BLaER1 treated with 17β-estradiol and CSF1 and Interleukin-3, amounts not matched to agents 10 nM and 100 nM (cell line): ENCODE results near the gene NME7.
"Not testable (repeated sequence)": the region's sequence is repeated elsewhere in the genome, so short reads cannot be mapped to it uniquely, and the experiment has no call there.

ENCODE experiments used
- H3K27ac ChIP-seq, 11 experiments: shearing (Covaris generic); formaldehyde crosslinking; 2 replicates each; pipeline ENCODE4 v1.8.1; 2022
- H3K27me3 ChIP-seq, 11 experiments: shearing (Covaris generic); formaldehyde crosslinking; 2 replicates each; pipeline ENCODE4 v1.8.1; 2022
- H3K36me3 ChIP-seq, 11 experiments: shearing (Covaris generic); formaldehyde crosslinking; 2 replicates each; pipeline ENCODE4 v1.8.1; 2022
- H3K4me1 ChIP-seq, 10 experiments: shearing (Covaris generic); formaldehyde crosslinking; 2 replicates each; pipeline ENCODE4 v1.8.1; 2022
- H3K4me2 ChIP-seq, 11 experiments: shearing (Covaris generic); formaldehyde crosslinking; 2 replicates each; pipeline ENCODE4 v1.8.1; 2022
- H3K4me3 ChIP-seq, 10 experiments: shearing (Covaris generic); formaldehyde crosslinking; 2 replicates each; pipeline ENCODE4 v1.8.1; 2022
- H3K9ac ChIP-seq, 11 experiments: shearing (Covaris generic); formaldehyde crosslinking; 2 replicates each; pipeline ENCODE4 v1.8.1; 2022
- H3K9me3 ChIP-seq, 11 experiments: shearing (Covaris generic); formaldehyde crosslinking; replicated peaks in 1 of 11; 2 replicates each; pipeline ENCODE4 v1.8.1; 2022
- H4K20me1 ChIP-seq, 11 experiments: shearing (Covaris generic); formaldehyde crosslinking; 2 replicates each; pipeline ENCODE4 v1.8.1; 2022
- Cebpa-rat ChIP-seq, 11 experiments: shearing (Covaris generic); IDR thresholded peaks; 2 replicates each; pipeline ENCODE4 v1.8.1; 2022

The NME7 gene

GRCh38 chr1:169298441-169298840, 69.2 kb downstream of the NME7 start:
- Histone ChIP-seq H3K4me2 (no peak overlapping the region), H3K4me1 (peaks cover 4 to 14% (median 10%) of the 10 kb centered on the region in 10 experiments; a peak in 14 of 20 replicates), H3K4me3 (no peak overlapping the region), H3K36me3 (peaks cover 0 to 30% (median 13%) of the 10 kb centered on the region in 11 experiments; a peak in 10 of 22 replicates), H3K27ac (no peak overlapping the region), H3K9ac (no peak overlapping the region), H3K27me3 (no peaks in the 10 kb centered on the region), H3K9me3 (no peaks in the 10 kb centered on the region), H4K20me1 (no peaks in the 10 kb centered on the region)
- no peak for TF ChIP-seq Cebpa-rat (IDR thresholded peaks at IDR 0.05)

GRCh38 chr1:169295846-169296245, 71.8 kb downstream of the NME7 start:
- H3K27ac ChIP-seq: no peak overlapping the region
- H3K36me3 ChIP-seq: peaks cover 0 to 20% (median 6%) of the 10 kb centered on the region in 11 experiments; a peak in 7 of 22 replicates
- no peak overlapping the region for H3K4me3 ChIP-seq
- H3K27me3 ChIP-seq: no peaks in the 10 kb centered on the region
- no peaks in the 10 kb centered on the region for H3K9me3 ChIP-seq
- peaks cover 4 to 14% (median 10%) of the 10 kb centered on the region in 10 experiments; a peak in 14 of 20 replicates for H3K4me1 ChIP-seq
- TF ChIP-seq Cebpa-rat (IDR thresholded peaks at IDR 0.05): no peak
- H4K20me1 ChIP-seq: no peaks in the 10 kb centered on the region
- peak overlapping the region in 6 of 11 experiments; percentile 2 to 42 (median 21); a peak in 5 of 22 replicates for H3K4me2 ChIP-seq
- H3K9ac ChIP-seq: no peak overlapping the region

- Histone ChIP-seq H3K36me3 (peaks cover 0 to 20% (median 6%) of the 10 kb centered on the region in 11 experiments; a peak in 7 of 22 replicates), H3K27me3 (no peaks in the 10 kb centered on the region), H3K4me2 (peak overlapping the region in 6 of 11 experiments; percentile 2 to 42 (median 21); a peak in 5 of 22 replicates), H3K27ac (no peak overlapping the region), H3K4me3 (no peak overlapping the region), H3K9me3 (no peaks in the 10 kb centered on the region), H4K20me1 (no peaks in the 10 kb centered on the region), H3K9ac (no peak overlapping the region), H3K4me1 (peaks cover 4 to 14% (median 10%) of the 10 kb centered on the region in 10 experiments; a peak in 14 of 20 replicates)
- no peak for TF ChIP-seq Cebpa-rat (IDR thresholded peaks at IDR 0.05)
Measured at GRCh38 chr1:169295425-169295824, 72.2 kb downstream of the NME7 start.

GRCh38 chr1:169289016-169289415, 78.6 kb downstream of the NME7 start:
- Histone ChIP-seq H3K27ac (no peak overlapping the region), H3K4me1 (no peaks in the 10 kb centered on the region), H3K9ac (no peak overlapping the region)

GRCh38 chr1:169288011-169288414, 79.6 kb downstream of the NME7 start:
- Histone ChIP-seq H3K4me1 (no peaks in the 10 kb centered on the region), H3K9ac (no peak overlapping the region), H3K27ac (no peak overlapping the region), H3K36me3 (peaks cover 0 to 20% (median 4%) of the 10 kb centered on the region in 11 experiments; a peak in 9 of 22 replicates), H3K27me3 (no peaks in the 10 kb centered on the region), H3K4me2 (no peak overlapping the region), H3K4me3 (no peak overlapping the region), H4K20me1 (no peaks in the 10 kb centered on the region), H3K9me3 (peaks cover 4 to 19% (median 13%) of the 10 kb centered on the region in 11 experiments; a peak in 18 of 22 replicates)
- no peak for TF ChIP-seq Cebpa-rat (IDR thresholded peaks at IDR 0.05)

More at GRCh38 chr1:169289016-169289415, 78.6 kb downstream of the NME7 start:
- Histone ChIP-seq H3K4me3 (no peak overlapping the region), H3K9me3 (peaks cover 0 to 11% (median 5%) of the 10 kb centered on the region in 11 experiments; a peak in 8 of 22 replicates), H4K20me1 (no peaks in the 10 kb centered on the region), H3K27me3 (no peaks in the 10 kb centered on the region), H3K36me3 (peaks cover 0 to 16% (median 4%) of the 10 kb centered on the region in 11 experiments; a peak in 8 of 22 replicates), H3K4me2 (no peak overlapping the region)
- no peak for TF ChIP-seq Cebpa-rat (IDR thresholded peaks at IDR 0.05)

- H3K27me3 ChIP-seq: no peaks in the 10 kb centered on the region
- no peaks in the 10 kb centered on the region for H3K4me1 ChIP-seq
- no peak overlapping the region for H3K9ac ChIP-seq
- H3K4me2 ChIP-seq: no peak overlapping the region
- no peaks in the 10 kb centered on the region for H4K20me1 ChIP-seq
- no peak for TF ChIP-seq Cebpa-rat (IDR thresholded peaks at IDR 0.05)
- no peak overlapping the region for H3K27ac ChIP-seq
- peaks cover 11 to 27% (median 20%) of the 10 kb centered on the region in 11 experiments; a peak in 19 of 22 replicates for H3K9me3 ChIP-seq
- H3K36me3 ChIP-seq: peaks cover 0 to 20% (median 4%) of the 10 kb centered on the region in 11 experiments; a peak in 9 of 22 replicates
- no peak overlapping the region for H3K4me3 ChIP-seq
Measured at GRCh38 chr1:169287280-169287679, 80.3 kb downstream of the NME7 start.

GRCh38 chr1:169281562-169281961, 86.0 kb downstream of the NME7 start:
- Histone ChIP-seq H3K9me3 (peaks cover 41 to 57% (median 53%) of the 10 kb centered on the region in 11 experiments), H3K36me3 (peaks cover 0 to 20% (median 4%) of the 10 kb centered on the region in 11 experiments; a peak in 9 of 22 replicates)
- H3K4me3 ChIP-seq, H4K20me1 ChIP-seq, H3K9ac ChIP-seq, H3K4me1 ChIP-seq, H3K27ac ChIP-seq, H3K4me2 ChIP-seq, H3K27me3 ChIP-seq: not testable (repeated sequence)

- H3K27me3 ChIP-seq: no peaks in the 10 kb centered on the region
- peaks cover 0 to 8% (median 0%) of the 10 kb centered on the region in 11 experiments; a peak in 5 of 22 replicates for H3K9me3 ChIP-seq
- H4K20me1 ChIP-seq: no peaks in the 10 kb centered on the region
- peaks cover 0 to 15% (median 5%) of the 10 kb centered on the region in 10 experiments; a peak in 7 of 20 replicates for H3K4me1 ChIP-seq
- no peaks in the 10 kb centered on the region for H3K36me3 ChIP-seq
- H3K9ac ChIP-seq: no peak overlapping the region
- H3K4me3 ChIP-seq: no peak overlapping the region
- peak overlapping the region in 1 of 11 experiments; percentile 8; a peak in 3 of 22 replicates for H3K27ac ChIP-seq
- no peak for TF ChIP-seq Cebpa-rat (IDR thresholded peaks at IDR 0.05)
- H3K4me2 ChIP-seq: peak overlapping the region in 3 of 11 experiments; percentile 4 to 69 (median 51); a peak in 6 of 22 replicates
Measured at GRCh38 chr1:169271098-169271497, 96.5 kb downstream of the NME7 start.

GRCh38 chr1:169266133-169266532, 101.5 kb downstream of the NME7 start:
- Histone ChIP-seq H3K27ac (no peak overlapping the region), H3K36me3 (no peaks in the 10 kb centered on the region; a peak in 2 of 22 replicates), H3K27me3 (no peaks in the 10 kb centered on the region), H4K20me1 (no peaks in the 10 kb centered on the region), H3K9me3 (peaks cover 0 to 33% (median 9%) of the 10 kb centered on the region in 11 experiments; a peak in 11 of 22 replicates), H3K4me3 (no peak overlapping the region), H3K9ac (no peak overlapping the region), H3K4me1 (peaks cover 8 to 21% (median 16%) of the 10 kb centered on the region in 10 experiments; a peak in 16 of 20 replicates), H3K4me2 (no peak overlapping the region)
- no peak for TF ChIP-seq Cebpa-rat (IDR thresholded peaks at IDR 0.05)
